ENCODE measurements around the gene CAMTA1.

CAMTA1 gene

DNA sequence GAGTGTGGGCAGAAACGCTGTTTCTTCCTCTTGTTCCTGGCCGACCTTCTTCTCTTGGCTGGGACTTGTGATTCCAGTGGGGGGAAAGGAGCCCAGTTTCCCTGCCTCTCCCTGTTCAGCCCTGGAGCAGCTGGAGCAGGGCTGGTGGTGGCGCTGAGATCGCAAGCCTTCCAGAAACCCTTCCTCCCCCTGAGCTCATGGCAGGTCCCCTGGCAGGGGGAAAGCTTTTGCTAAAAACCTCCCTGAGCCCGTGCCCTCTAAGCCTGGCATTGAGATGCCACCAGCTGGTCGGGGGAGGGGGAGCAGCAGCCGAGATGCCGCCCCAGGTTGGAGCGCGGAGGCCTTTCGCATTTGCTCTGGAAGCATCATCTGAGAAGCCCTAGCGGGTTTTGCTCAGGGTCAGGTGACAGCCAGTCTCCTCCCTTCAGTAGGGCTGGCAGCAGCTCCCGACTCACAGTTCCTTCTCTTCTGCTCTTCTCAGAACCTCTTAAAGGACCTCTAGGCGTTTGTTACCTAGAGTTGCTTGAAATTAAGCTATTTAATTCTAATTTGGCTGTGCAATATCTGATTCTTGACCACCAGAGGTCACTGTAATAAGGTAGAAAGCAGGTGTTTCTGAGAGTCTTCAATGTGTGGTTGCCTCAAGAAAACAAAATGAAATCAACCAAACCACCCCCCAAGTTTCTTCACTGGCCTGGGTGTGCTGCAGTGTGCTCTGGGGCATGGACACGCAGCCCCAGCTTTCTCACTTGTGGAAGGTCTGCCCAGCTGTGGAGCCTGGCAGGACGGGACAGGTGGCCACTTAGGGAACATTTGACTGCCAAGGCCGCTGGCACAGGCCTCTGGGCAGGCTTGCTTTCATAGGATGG lies 257.3 kb downstream of the CAMTA1 start:
- ATAC-seq: no peak
- no peak overlapping the region for H3K4me3 Mint-ChIP-seq
- no peak overlapping the region for H3K27ac Mint-ChIP-seq
- no peaks in the 10 kb centered on the region for H3K36me3 Mint-ChIP-seq
- H3K4me1 Mint-ChIP-seq: no peaks in the 10 kb centered on the region
- no peaks in the 10 kb centered on the region for H3K9me3 Mint-ChIP-seq
- no peak for DNase-seq (ENCODE audit: low spot score in 2 of 2)

DNA sequence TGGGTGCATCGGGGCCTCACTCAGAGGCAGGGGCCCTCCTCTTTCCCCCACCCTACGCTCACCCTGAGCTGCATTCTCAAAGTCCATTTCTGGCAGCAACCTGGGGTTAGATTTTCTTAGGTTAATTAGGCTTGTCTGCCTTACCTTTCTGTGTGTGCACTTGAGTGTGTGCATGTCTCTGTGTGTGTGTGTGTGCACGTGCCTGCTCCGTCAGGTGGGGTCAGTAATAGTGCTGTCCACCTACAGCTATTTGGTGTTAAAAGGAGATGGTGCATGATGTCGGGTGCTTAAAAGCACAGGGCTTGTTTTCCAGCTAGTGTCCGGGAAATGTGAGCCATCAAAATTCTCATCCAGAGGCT lies 257.9 kb downstream of the CAMTA1 start:
- H3K36me3 Mint-ChIP-seq: no peaks in the 10 kb centered on the region
- no peak overlapping the region for H3K27ac Mint-ChIP-seq
- ATAC-seq: no peak
- no peaks in the 10 kb centered on the region for H3K4me1 Mint-ChIP-seq
- no peak for DNase-seq (ENCODE audit: low spot score in 2 of 2)
- no peaks in the 10 kb centered on the region for H3K9me3 Mint-ChIP-seq
- H3K4me3 Mint-ChIP-seq: no peak overlapping the region

DNA sequence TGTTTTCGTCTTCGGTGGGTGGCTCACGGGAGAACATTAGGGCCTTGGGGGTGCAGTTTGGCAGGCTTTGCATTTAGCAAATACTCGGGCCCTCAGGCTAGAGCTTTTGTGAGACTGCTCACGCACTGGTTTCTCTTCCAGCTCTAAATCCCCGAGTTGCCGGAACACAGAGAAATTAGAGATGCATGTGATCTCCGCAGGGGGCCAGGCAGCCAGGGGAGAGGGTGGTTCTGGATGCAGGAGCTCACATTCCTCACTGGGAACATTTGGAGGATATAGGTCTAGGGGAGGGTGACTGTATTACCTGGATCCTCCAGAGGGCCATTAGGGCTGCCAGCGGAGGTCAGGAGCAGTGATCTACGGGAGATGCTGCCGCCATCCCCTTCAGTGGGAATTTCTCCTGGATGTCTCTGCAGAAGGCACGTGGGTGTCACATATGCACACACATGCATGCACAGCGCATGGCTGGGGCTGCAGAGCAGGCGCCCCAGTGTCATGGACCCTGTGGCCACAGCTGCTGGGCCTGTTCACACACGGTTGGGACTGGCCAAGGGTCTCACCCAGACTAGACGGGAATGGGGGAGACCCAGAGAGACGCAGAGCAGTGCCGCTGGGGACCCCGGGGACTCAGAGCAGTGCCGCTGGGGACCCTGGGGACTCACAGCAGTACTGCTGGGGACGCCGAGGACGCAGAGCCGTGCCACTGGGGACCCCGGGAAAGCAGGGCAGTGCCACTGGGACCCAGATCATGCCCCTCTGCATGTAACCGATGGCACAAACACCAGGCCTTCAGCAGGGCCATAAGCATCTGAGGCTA lies 258.7 kb downstream of the CAMTA1 start:
- Mint-ChIP-seq H3K4me1 (no peaks in the 10 kb centered on the region), H3K9me3 (no peaks in the 10 kb centered on the region), H3K27ac (no peak overlapping the region), H3K36me3 (no peaks in the 10 kb centered on the region), H3K4me3 (no peak overlapping the region)
- DNase-seq (ENCODE audit: low spot score in 2 of 2) (no peak), ATAC-seq (no peak)

DNA sequence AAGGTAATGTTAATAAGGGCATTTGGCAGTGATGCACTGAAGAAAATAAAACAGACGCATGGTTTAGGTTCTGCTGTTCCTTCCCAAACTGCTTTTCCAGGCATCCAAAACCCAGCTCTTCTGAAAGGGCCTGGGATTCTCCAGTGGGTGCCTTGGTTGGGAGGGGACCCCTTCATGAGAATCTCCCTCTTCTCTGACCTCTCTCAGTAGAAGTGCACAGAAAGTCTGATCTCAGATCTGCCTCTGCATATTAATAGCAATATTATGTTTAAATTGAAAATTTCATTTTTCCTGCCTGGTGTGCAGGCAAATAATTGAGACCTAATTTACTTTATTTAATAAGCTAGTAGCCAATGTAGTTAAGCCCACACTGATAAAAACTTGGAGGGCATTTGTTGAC lies 260.6 kb downstream of the CAMTA1 start:
- H3K27ac Mint-ChIP-seq: no peak overlapping the region
- no peaks in the 10 kb centered on the region for H3K36me3 Mint-ChIP-seq
- DNase-seq (ENCODE audit: low spot score in 2 of 2): no peak
- no peak overlapping the region for H3K4me3 Mint-ChIP-seq
- no peak for ATAC-seq
- no peaks in the 10 kb centered on the region for H3K4me1 Mint-ChIP-seq
- no peaks in the 10 kb centered on the region for H3K9me3 Mint-ChIP-seq

DNA sequence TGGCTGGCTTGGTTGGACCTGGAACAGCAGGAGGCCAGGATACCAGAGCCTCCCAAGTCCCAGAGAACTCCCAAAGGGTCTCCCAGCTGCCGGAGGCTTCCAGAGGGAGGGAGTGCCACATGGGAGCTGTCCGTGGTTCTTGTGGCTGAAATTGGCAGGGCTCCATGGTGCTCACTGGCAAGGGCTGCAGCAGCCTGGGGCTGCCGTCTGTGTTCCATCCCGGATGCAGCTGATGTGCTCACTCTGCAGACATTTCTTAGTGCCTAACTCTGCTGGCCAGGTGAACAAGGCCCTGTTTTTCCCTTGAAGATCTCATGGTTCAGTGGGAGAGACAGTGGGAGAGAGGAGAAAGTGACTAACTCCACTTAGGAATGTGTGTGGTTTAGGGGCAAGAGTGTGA lies 261.1 kb downstream of the CAMTA1 start:
- no peak overlapping the region for H3K4me3 Mint-ChIP-seq
- H3K36me3 Mint-ChIP-seq: no peaks in the 10 kb centered on the region
- no peak for DNase-seq (ENCODE audit: low spot score in 2 of 2)
- no peaks in the 10 kb centered on the region for H3K4me1 Mint-ChIP-seq
- no peaks in the 10 kb centered on the region for H3K9me3 Mint-ChIP-seq
- no peak for ATAC-seq
- no peak overlapping the region for H3K27ac Mint-ChIP-seq

DNA sequence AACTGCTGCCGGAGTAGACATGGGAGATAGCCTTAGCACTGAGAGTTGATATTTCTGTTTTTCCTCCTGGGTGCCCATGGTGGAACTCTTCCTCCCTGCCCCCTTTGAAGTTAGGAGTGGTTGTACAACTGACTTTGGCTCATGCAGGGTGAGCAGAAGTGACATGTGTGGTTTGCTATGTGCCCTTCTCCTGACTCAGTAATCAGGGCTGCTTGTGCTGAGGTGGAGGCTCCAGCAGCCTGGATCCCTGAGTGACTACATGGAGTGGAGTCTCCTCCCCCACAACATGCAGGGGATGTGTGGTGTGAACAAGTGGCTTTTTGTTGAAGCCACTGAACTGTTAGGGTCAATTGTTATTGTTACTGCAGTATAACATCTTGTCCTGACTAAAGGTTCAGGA lies 261.6 kb downstream of the CAMTA1 start:
- H3K36me3 Mint-ChIP-seq: no peaks in the 10 kb centered on the region
- no peaks in the 10 kb centered on the region for H3K4me1 Mint-ChIP-seq
- no peak overlapping the region for H3K4me3 Mint-ChIP-seq
- DNase-seq (ENCODE audit: low spot score in 2 of 2) (no peak), ATAC-seq (no peak)
- H3K9me3 Mint-ChIP-seq: no peaks in the 10 kb centered on the region
- H3K27ac Mint-ChIP-seq: no peak overlapping the region

DNA sequence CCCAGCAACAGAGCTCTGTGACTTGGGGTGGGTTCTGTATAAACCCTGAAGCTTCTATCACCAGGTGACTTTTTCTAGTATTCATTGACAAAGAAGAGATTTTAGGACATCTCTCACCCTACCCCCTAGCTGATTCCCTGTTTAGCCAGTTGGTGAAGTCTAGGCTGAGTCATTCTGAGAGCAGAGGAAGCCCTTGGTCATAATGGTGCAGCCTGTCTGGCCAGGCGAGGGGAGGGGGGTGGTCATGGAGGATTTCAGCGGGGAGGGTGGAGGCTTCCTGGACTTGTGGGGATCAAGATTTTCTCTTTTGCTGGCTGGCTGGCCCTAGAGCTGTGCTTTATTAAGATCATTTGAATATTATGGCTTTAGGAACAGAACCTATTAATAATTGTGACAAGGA lies 262.6 kb downstream of the CAMTA1 start:
- Mint-ChIP-seq H3K4me3 (no peak overlapping the region), H3K36me3 (no peaks in the 10 kb centered on the region), H3K4me1 (no peaks in the 10 kb centered on the region), H3K27ac (no peak overlapping the region), H3K9me3 (no peaks in the 10 kb centered on the region)
- no peak for DNase-seq (ENCODE audit: low spot score in 2 of 2)
- ATAC-seq: no peak

DNA sequence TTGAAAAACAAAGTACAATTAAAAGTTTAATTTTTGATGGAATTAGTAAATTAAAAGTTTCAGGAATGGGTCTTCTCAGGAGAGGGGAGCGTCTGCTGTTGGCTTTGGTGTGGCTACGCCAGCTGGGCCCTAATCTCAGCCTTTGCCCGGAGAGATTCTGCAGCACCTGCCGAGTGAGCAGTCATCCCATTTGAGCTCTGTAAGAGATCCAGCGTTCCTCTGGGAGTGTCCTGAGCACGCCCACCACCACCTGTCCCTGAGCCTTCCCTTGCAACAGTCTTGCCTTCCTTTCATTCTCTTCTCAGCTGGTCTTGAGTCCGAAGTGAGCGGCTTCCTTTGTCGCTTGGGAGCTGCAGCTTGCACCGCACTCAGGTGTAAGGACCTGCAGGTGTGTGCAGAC lies 263.1 kb downstream of the CAMTA1 start:
- no peak overlapping the region for H3K4me3 Mint-ChIP-seq
- no peak overlapping the region for H3K27ac Mint-ChIP-seq
- no peak for ATAC-seq
- no peaks in the 10 kb centered on the region for H3K36me3 Mint-ChIP-seq
- DNase-seq (ENCODE audit: low spot score in 2 of 2): no peak
- no peaks in the 10 kb centered on the region for H3K9me3 Mint-ChIP-seq
- H3K4me1 Mint-ChIP-seq: no peaks in the 10 kb centered on the region

DNA sequence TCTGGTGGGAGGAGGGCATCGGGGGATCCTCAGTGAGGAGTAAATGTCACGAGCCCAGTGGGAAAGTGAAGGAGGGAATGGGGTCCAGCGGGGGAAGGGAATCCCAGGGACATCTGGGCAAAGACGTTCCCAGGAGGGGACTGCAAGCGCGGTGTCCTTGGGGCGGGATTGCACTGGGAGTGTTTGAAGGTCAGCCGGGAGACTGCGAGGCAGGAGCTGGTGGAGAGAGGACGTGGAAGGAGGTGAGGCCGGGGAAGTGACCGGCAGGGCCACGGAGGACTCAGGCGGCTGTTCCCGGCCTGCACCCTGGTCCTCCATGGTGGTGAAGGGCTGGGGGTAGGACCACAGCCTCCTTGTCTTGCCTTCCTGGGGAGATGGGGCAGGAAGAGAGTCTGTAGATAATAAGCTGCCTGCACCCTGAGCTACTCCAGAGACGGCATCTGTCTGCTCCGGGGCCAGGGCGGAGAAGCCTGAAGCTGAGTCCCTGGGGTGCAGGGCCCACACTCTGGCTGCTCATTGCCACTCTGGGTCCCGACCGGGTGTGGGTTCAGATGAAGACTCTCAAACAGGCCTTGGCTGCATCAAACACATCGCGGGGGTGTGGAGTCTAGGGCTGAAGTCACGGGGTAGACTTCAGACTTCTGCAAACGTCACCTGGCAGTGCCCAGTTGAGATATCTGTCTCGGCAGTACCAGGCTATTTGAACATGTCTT lies 264.8 kb downstream of the CAMTA1 start:
- Mint-ChIP-seq H3K27ac (no peak overlapping the region), H3K4me1 (no peaks in the 10 kb centered on the region), H3K4me3 (no peak overlapping the region), H3K36me3 (no peaks in the 10 kb centered on the region), H3K9me3 (no peaks in the 10 kb centered on the region)
- DNase-seq (ENCODE audit: low spot score in 2 of 2) (no peak), ATAC-seq (no peak)

DNA sequence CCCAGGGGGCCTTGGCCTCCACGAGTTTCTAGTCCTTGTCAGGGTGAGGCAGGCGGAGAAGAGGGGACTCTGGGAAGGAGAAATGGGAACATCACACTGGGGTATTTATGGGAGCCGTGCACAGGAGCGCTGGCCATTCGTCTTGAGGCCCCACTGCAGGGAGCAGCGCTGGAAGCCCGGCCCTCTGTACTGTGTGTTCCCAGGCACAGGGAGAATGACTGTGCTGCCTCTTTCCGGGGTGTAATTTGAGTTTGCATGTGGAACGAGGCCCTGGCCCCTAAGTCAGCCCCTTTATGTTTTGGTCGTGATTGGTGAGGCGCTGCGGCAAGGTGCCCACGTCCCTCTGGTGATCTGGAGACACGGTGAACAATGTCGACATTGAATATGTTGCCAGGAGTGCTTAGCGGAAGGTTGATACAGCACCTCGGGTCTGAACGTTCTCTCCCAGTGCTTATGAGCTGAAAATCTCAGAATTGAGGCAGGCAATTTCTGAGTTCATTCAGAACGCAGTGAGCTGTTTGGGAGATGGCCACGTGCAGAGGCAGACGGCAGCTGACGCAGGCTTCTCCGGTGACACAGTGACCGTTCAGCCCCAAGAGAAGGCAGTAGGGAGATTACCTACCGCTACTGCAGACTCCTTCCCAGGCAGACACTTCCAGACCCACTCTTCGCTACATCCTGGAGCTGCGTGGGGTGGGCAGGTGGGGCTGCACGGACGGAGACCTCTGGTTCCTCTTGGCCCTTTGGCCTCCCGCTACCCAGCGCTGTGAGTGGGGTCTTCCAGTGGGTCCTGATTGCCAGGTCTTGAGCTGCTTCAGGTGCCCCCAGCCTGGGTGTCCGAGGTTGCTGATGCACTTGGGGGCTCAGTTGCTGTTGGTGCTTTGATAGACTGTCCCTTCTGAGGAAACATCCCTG lies 265.8 kb downstream of the CAMTA1 start:
- no peaks in the 10 kb centered on the region for H3K4me1 Mint-ChIP-seq
- DNase-seq (ENCODE audit: low spot score in 2 of 2): no peak
- no peaks in the 10 kb centered on the region for H3K9me3 Mint-ChIP-seq
- ATAC-seq: no peak
- H3K4me3 Mint-ChIP-seq: no peak overlapping the region
- no peak overlapping the region for H3K27ac Mint-ChIP-seq
- H3K36me3 Mint-ChIP-seq: no peaks in the 10 kb centered on the region

DNA sequence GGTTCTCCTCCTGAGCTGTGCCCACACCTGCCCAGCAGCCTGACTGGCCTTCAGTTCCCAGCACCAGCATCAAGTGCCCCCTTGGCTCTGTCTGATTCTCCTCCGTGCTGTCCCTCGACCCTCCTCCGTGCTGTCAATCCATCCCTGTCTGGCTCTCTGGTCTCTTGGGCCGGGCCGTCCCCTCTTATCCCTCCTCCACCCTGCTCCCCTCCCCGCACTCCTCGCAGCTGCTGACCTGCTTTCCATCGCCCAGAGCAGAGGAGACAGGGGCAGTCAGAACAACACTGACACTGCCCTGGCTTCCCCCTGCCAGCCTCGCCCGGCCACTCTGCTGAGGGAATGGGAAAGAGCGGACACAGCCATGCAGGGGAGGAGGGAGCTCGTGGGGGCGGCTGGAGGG lies 267.4 kb downstream of the CAMTA1 start:
- Mint-ChIP-seq H3K4me1 (no peaks in the 10 kb centered on the region), H3K36me3 (no peaks in the 10 kb centered on the region), H3K4me3 (no peak overlapping the region), H3K9me3 (no peaks in the 10 kb centered on the region), H3K27ac (no peak overlapping the region)
- DNase-seq (ENCODE audit: low spot score in 2 of 2) (no peak), ATAC-seq (no peak)

DNA sequence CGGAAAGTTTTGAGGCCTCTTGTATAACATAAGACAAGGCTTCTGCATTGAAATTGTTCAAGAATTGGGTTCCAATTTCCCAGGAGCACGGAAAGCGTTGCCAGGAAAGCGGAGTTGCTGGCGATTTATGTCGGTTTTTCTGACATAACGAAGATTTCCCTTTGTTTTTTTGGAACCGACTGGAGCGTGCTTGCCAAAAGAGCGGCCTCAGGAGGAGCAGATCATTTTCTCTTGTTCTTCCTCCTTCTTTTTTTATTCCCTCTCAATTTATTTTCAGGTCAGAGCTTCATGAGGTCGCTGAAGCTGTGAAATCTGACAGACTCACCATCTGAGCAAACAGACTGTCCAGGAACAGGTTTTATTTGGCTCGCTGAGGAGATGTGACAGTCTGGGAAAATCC lies 275.5 kb downstream of the CAMTA1 start:
- no peaks in the 10 kb centered on the region for H3K9me3 Mint-ChIP-seq
- no peak for DNase-seq (ENCODE audit: low spot score in 2 of 2)
- H3K4me3 Mint-ChIP-seq: no peak overlapping the region
- H3K4me1 Mint-ChIP-seq: no peaks in the 10 kb centered on the region
- no peak for ATAC-seq
- H3K36me3 Mint-ChIP-seq: no peaks in the 10 kb centered on the region
- H3K27ac Mint-ChIP-seq: no peak overlapping the region

DNA sequence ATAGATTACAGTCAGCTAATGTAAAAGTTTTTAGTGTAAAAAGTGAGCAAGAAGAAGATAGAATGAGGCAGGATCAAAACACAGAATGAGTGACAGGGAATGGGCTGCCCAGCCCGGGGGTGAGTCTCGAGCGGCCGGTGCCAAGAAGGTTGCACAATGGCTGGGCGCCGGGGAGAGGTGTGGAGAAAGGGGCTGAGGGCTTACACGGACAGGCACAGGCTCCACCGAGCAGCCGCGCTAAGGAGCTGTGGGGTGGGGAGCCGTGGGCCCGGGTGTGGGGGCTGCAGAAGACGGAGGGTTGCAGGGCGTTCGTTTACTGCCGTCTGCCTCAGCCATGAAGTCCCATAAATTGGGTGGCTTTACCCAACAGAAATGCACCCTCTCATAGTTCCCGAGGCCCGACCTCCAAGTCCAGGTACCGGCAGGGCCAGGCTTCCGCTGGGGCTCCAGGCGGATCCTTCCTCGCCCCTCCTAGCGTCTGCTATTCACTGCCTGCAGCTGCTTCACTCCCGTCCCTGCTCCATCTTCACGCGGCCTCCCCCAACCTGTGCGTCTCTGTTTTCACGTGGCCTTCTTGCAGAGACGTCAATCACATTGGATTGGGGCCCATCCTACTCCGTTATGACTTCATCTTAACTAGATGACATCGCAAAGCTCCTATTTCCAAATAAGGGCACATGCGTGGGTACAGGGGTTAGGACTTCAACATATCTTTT lies 277.2 kb downstream of the CAMTA1 start:
- H3K4me1 Mint-ChIP-seq: no peaks in the 10 kb centered on the region
- H3K9me3 Mint-ChIP-seq: no peaks in the 10 kb centered on the region
- H3K36me3 Mint-ChIP-seq: no peaks in the 10 kb centered on the region
- H3K4me3 Mint-ChIP-seq: no peak overlapping the region
- no peak for ATAC-seq
- H3K27ac Mint-ChIP-seq: no peak overlapping the region
- DNase-seq (ENCODE audit: low spot score in 2 of 2): no peak

DNA sequence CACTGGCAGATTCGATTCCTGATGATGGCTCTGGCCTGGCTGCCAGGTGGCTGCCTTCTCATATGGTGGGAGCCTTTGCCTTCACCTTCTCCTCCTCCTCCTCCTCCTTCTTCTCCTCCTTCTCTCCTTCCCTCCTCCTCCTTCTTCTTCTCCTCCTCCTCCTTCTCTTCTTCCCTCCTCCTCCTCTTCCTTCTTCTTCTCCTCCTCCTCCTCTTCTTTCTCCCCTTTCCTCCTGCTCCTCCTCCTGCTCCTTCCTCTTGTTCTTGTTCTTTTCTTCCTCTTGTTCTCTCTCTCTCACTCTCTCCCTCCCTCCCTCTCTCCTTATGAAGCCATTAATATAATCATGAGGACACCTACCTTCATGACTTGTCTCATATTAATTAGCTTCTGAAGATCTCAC lies 278.7 kb downstream of the CAMTA1 start:
- ATAC-seq (no peak), DNase-seq (ENCODE audit: low spot score in 2 of 2) (no peak)
- no peaks in the 10 kb centered on the region for H3K9me3 Mint-ChIP-seq
- no peak overlapping the region for H3K4me3 Mint-ChIP-seq
- H3K27ac Mint-ChIP-seq: no peak overlapping the region
- H3K36me3 Mint-ChIP-seq: no peaks in the 10 kb centered on the region
- H3K4me1 Mint-ChIP-seq: no peaks in the 10 kb centered on the region
